HCT116 (cell line): Measurements from ENCODE around the gene LIM2. TPM values are rescaled to one million over a fixed set of nuclear protein-coding genes. Genes with fewer than 3 reads are reported as not detected.

Experiments used
- ATAC-seq: fragments of 200-7000 bp; cut with Tn5 transposase; 2 replicates; pipeline ENCODE4 v1.9.1; 2020; ENCODE audit warnings: mild to moderate bottlenecking, moderate library complexity
- BruUV-seq: library from RNA; stranded (reverse); fragments of 400-500 nt; replicated peaks from 2 replicates; lab custom pipeline; 2021; lab: Mats Ljungman, UMichigan
- CTCF ChIA-PET: fragments of 300-600 bp; sonication (Branson Sonifier 250); formaldehyde crosslinking; loops from one replicate; lab custom pipeline; 2021; ENCODE audit warnings: antibody characterized with exemption; lab: Charles Lee
- POLR2A ChIA-PET: fragments of 300-600, 350-600 bp; sonication (Branson Sonifier 250); formaldehyde crosslinking; loops from one replicate; lab custom pipeline; 2021; ENCODE audit warnings: antibody characterized with exemption; lab: Charles Lee
- RAD21 ChIA-PET, 2 experiments: fragments of 300-600 bp; sonication (Branson Sonifier 250); formaldehyde crosslinking; loops; one replicate each; lab custom pipeline; 2023; ENCODE audit warnings: low total read pairs in 2 of 2; ENCODE audit not compliant: uncharacterized antibody in 2 of 2, unreplicated experiment in 2 of 2, low non-redundant PET in 1 of 2; lab: Charles Lee
- DNase-seq: peaks from one replicate; pipeline ENCODE4 v3.0.0-alpha.2; 2010; ENCODE audit warnings: low read depth, low spot score
- H2AFZ ChIP-seq: fragments of 200-600 bp; shearing (Covaris generic), sonication (generic); 2 replicates; pipeline ENCODE4 v1.6.1; 2017; ENCODE audit warnings: low read depth, mixed run types, mixed read lengths, antibody characterized with exemption, low read length; ENCODE audit not compliant: poor library complexity, severe bottlenecking
- H3K27ac ChIP-seq: 2 replicates; pipeline ENCODE4 v1.5.1; 2012; ENCODE audit warnings: low read depth, low read length
- H3K27me3 ChIP-seq: fragments of 200-600 bp; sonication (generic); 2 replicates; pipeline ENCODE4 v1.6.1; 2016; ENCODE audit warnings: mixed run types, low read length, mixed read lengths; ENCODE audit not compliant: insufficient read depth
- H3K36me3 ChIP-seq, 2 experiments: fragments of 200-500 bp in 1 of 2; fragments of 200-600 bp in 1 of 2; sonication (Bioruptor generic) in 1 of 2; sonication (generic) in 1 of 2; 2 replicates each; pipeline versions ENCODE4 v1.5.1 to v1.6.1; 2014 to 2016; ENCODE audit warnings: low read length in 2 of 2, inconsistent platforms in 1 of 2, mixed read lengths in 1 of 2, mixed run types in 1 of 2; ENCODE audit not compliant: insufficient read depth in 2 of 2, control insufficient read depth in 1 of 2
- H3K4me1 ChIP-seq, 2 experiments: fragments of 200-600 bp in 1 of 2; sonication (generic) in 1 of 2; 2 replicates each; pipeline versions ENCODE4 v1.5.1 to v1.6.1; 2012 to 2017; ENCODE audit warnings: low read length in 2 of 2, inconsistent platforms in 1 of 2, mild to moderate bottlenecking in 1 of 2, mixed read lengths in 1 of 2, mixed run types in 1 of 2, moderate library complexity in 1 of 2; ENCODE audit not compliant: insufficient read depth in 2 of 2, control insufficient read depth in 1 of 2
- H3K4me2 ChIP-seq: fragments of 200-600 bp; sonication (generic); 2 replicates; pipeline ENCODE4 v1.6.1; 2017; ENCODE audit warnings: mixed run types, low read length, mixed read lengths
- H3K4me3 ChIP-seq, 2 experiments: fragments of 200-600 bp in 1 of 2; sonication (generic) in 1 of 2; replicated peaks in 1 of 2; 2 replicates each; pipeline ENCODE4 v1.5.1; 2011 to 2016; ENCODE audit warnings: low read length in 2 of 2, control low read depth in 1 of 2, low read depth in 1 of 2, mild to moderate bottlenecking in 1 of 2, mixed read lengths in 1 of 2, mixed run types in 1 of 2
- H3K79me2 ChIP-seq: fragments of 200-600 bp; sonication (generic); 2 replicates; pipeline ENCODE4 v1.6.1; 2017; ENCODE audit warnings: mild to moderate bottlenecking, mixed run types, low read length, moderate library complexity, mixed read lengths; ENCODE audit not compliant: insufficient read depth
- H3K9ac ChIP-seq: fragments of 200-600 bp; sonication (generic); 2 replicates; pipeline ENCODE4 v1.6.1; 2016; ENCODE audit warnings: low read length, mixed read lengths
- H3K9me2 ChIP-seq: fragments of 200-600 bp; sonication (generic), shearing (Covaris generic); 2 replicates; pipeline ENCODE4 v1.6.1; 2017; ENCODE audit warnings: mixed run types, mild to moderate bottlenecking, moderate library complexity; ENCODE audit not compliant: insufficient read depth
- H3K9me3 ChIP-seq, 2 experiments: fragments of 200-500 bp in 1 of 2; fragments of 200-600 bp in 1 of 2; sonication (Bioruptor generic) in 1 of 2; sonication (generic) in 1 of 2; 2 replicates each; pipeline ENCODE4 v1.6.1; 2014 to 2017; ENCODE audit warnings: low read length in 2 of 2, mixed read lengths in 2 of 2, inconsistent platforms in 1 of 2, low read depth in 1 of 2, mild to moderate bottlenecking in 1 of 2, mixed run types in 1 of 2, moderate library complexity in 1 of 2; ENCODE audit not compliant: control insufficient read depth in 1 of 2, insufficient read depth in 1 of 2
- H4K20me1 ChIP-seq: fragments of 200-600 bp; sonication (generic), shearing (Covaris generic); 2 replicates; pipeline ENCODE4 v1.6.1; 2017; ENCODE audit warnings: mixed run types, mild to moderate bottlenecking, moderate library complexity; ENCODE audit not compliant: insufficient read depth
- CBX3 ChIP-seq: IDR thresholded peaks from 2 replicates; pipeline ENCODE4 v1.6.1; 2012; ENCODE audit warnings: low read depth
- ELF1 ChIP-seq: IDR thresholded peaks from 2 replicates; pipeline ENCODE4 v1.6.1; 2012; ENCODE audit warnings: low read depth, borderline replicate concordance
- EZH2 ChIP-seq: fragments of 200-600 bp; sonication (generic); IDR thresholded peaks from 2 replicates; pipeline ENCODE4 v1.6.1; 2017; ENCODE audit warnings: antibody characterized with exemption, mixed run types
- FOSL1 ChIP-seq: IDR thresholded peaks from 2 replicates; pipeline ENCODE4 v1.6.1; 2012; ENCODE audit warnings: low read depth
- JUND ChIP-seq: IDR thresholded peaks from 2 replicates; pipeline ENCODE4 v1.6.1; 2012
- POLR2AphosphoS5 ChIP-seq: IDR thresholded peaks from 2 replicates; pipeline ENCODE4 v1.6.1; 2011; ENCODE audit warnings: mild to moderate bottlenecking, low read depth, low read length, moderate library complexity
- SIN3A ChIP-seq: IDR thresholded peaks from 2 replicates; pipeline ENCODE4 v1.6.1; 2012; ENCODE audit warnings: low read depth
- TCF7L2 ChIP-seq: IDR thresholded peaks from 2 replicates; pipeline ENCODE4 v1.7.0; 2011; ENCODE audit warnings: borderline replicate concordance, inconsistent platforms; ENCODE audit not compliant: insufficient read depth, insufficient read length; ENCODE audit errors: extremely low read depth
- YY1 ChIP-seq: IDR thresholded peaks from 2 replicates; pipeline ENCODE4 v1.6.1; 2011; ENCODE audit warnings: low read length, low read depth, moderate library complexity, mild to moderate bottlenecking; ENCODE audit not compliant: insufficient replicate concordance; ENCODE audit errors: extremely low read depth
- ZFX ChIP-seq: fragments of 450-650 bp; IDR thresholded peaks from 2 replicates; pipeline ENCODE4 v1.6.1; 2017
- ZNF274 ChIP-seq: fragments of 200-500 bp; sonication (Bioruptor generic); IDR thresholded peaks from 2 replicates; pipeline ENCODE4 v1.6.1; 2014; ENCODE audit warnings: mild to moderate bottlenecking, low read depth, low read length, inconsistent platforms
- intact Hi-C: fragments of 100-400 bp; cut with micrococcal nuclease; formaldehyde crosslinking; loops from 2 replicates; pipeline ENCODE4 v1.10.0; 2022
- total RNA-seq: library from RNA; stranded (reverse); gene quantifications from one replicate; pipeline ENCODE4 v1.2.1, GENCODE V29; 2021; ENCODE audit not compliant: unreplicated experiment
- TF ChIP-seq, protein P1 (sequence below): IDR thresholded peaks from 2 replicates; pipeline ENCODE4 v1.6.1; 2012; ENCODE audit warnings: low read depth
- TF ChIP-seq, protein P2 (sequence below), 3 experiments: fragments of 200-600 bp in 1 of 3; sonication (generic) in 1 of 3; IDR thresholded peaks in 2 of 3; conservative IDR thresholded peaks in 1 of 3; 2 replicates each; pipeline ENCODE4 v1.5.1; 2012 to 2017; ENCODE audit warnings: low read depth in 2 of 3, low read length in 2 of 3, antibody characterized with exemption in 1 of 3, borderline replicate concordance in 1 of 3, control low read depth in 1 of 3, mild to moderate bottlenecking in 1 of 3, mixed read lengths in 1 of 3, mixed run types in 1 of 3, moderate library complexity in 1 of 3; ENCODE audit not compliant: insufficient read depth in 1 of 3
- TF ChIP-seq, protein P3 (sequence below): IDR thresholded peaks from 2 replicates; pipeline ENCODE4 v1.6.1; 2012

The LIM2 gene
- total RNA-seq, 1 experiment from 2014 or later: not detected

DNA sequence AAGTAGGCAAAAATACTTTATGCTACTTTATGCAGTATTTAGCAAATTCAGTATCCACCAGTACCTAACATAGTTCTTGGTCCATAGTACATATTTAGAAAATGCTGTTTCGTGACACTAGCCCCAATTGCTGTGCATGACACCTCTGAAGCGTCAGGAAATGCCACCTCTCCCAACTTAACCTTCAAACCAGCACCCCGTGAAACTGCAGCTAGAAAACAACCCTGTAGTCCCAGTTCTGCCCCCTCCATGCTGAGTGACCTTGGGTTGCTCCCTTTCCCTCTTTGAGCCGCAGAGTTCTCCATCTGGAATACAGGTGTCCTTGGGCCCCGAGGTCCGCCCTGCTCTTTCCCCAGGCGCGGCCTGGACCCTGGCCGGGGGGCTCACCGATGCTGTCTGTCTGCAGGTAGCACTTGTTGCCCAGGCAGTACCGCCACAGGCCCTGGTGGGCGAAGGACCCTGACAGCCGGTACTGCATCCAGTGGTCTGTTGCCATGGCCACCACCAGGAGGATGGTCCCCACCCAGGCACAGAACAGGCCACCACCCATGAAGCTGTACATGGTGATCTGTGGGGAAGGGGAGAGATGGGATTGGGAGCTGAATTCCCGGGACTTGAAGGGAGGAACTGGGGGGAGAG lies 773 bp downstream of the LIM2 start:
- H3K4me3 ChIP-seq: no peak overlapping the region
- no peaks in the 10 kb centered on the region for H3K27me3 ChIP-seq
- no peaks in the 10 kb centered on the region for H3K4me1 ChIP-seq
- no peaks in the 10 kb centered on the region for H3K36me3 ChIP-seq
- RAD21 ChIA-PET: no interaction called here
- no peak overlapping the region for H3K9ac ChIP-seq
- CTCF ChIA-PET: no interaction called here
- BruUV-seq: no TSS peak
- no peak overlapping the region for H2AFZ ChIP-seq
- no peaks in the 10 kb centered on the region for H3K9me2 ChIP-seq
- TF ChIP-seq JUND (no peak), POLR2AphosphoS5 (no peak), ELF1 (no peak), CBX3 (no peak), ZNF274 (no peak), EZH2 (no peak), ZFX (no peak), YY1 (no peak), TCF7L2 (no peak), SIN3A (no peak), FOSL1 (no peak)
- TF ChIP-seq, protein P1, sequence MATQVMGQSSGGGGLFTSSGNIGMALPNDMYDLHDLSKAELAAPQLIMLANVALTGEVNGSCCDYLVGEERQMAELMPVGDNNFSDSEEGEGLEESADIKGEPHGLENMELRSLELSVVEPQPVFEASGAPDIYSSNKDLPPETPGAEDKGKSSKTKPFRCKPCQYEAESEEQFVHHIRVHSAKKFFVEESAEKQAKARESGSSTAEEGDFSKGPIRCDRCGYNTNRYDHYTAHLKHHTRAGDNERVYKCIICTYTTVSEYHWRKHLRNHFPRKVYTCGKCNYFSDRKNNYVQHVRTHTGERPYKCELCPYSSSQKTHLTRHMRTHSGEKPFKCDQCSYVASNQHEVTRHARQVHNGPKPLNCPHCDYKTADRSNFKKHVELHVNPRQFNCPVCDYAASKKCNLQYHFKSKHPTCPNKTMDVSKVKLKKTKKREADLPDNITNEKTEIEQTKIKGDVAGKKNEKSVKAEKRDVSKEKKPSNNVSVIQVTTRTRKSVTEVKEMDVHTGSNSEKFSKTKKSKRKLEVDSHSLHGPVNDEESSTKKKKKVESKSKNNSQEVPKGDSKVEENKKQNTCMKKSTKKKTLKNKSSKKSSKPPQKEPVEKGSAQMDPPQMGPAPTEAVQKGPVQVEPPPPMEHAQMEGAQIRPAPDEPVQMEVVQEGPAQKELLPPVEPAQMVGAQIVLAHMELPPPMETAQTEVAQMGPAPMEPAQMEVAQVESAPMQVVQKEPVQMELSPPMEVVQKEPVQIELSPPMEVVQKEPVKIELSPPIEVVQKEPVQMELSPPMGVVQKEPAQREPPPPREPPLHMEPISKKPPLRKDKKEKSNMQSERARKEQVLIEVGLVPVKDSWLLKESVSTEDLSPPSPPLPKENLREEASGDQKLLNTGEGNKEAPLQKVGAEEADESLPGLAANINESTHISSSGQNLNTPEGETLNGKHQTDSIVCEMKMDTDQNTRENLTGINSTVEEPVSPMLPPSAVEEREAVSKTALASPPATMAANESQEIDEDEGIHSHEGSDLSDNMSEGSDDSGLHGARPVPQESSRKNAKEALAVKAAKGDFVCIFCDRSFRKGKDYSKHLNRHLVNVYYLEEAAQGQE: no peak
- TF ChIP-seq, protein P2, sequence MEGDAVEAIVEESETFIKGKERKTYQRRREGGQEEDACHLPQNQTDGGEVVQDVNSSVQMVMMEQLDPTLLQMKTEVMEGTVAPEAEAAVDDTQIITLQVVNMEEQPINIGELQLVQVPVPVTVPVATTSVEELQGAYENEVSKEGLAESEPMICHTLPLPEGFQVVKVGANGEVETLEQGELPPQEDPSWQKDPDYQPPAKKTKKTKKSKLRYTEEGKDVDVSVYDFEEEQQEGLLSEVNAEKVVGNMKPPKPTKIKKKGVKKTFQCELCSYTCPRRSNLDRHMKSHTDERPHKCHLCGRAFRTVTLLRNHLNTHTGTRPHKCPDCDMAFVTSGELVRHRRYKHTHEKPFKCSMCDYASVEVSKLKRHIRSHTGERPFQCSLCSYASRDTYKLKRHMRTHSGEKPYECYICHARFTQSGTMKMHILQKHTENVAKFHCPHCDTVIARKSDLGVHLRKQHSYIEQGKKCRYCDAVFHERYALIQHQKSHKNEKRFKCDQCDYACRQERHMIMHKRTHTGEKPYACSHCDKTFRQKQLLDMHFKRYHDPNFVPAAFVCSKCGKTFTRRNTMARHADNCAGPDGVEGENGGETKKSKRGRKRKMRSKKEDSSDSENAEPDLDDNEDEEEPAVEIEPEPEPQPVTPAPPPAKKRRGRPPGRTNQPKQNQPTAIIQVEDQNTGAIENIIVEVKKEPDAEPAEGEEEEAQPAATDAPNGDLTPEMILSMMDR (IDR thresholded peaks at IDR 0.05 in 2 of 3, conservative IDR thresholded peaks at IDR 0.05 in 1 of 3; ENCODE audit: borderline replicate concordance in 1 of 3, insufficient read depth in 1 of 3, low read depth in 2 of 3, low read length in 2 of 3): no peak
- TF ChIP-seq, protein P3, sequence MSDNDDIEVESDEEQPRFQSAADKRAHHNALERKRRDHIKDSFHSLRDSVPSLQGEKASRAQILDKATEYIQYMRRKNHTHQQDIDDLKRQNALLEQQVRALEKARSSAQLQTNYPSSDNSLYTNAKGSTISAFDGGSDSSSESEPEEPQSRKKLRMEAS: no peak
- TF ChIP-seq, all 23 proteins: peak for 0
- DNase-seq (no peak), ATAC-seq (no peak)
- POLR2A ChIA-PET: no interaction called here
- H4K20me1 ChIP-seq: no peaks in the 10 kb centered on the region
- H3K27ac ChIP-seq: no peak overlapping the region
- no peak overlapping the region for H3K4me2 ChIP-seq
- intact Hi-C loops: no loop called here
- no peaks in the 10 kb centered on the region for H3K79me2 ChIP-seq
- H3K9me3 ChIP-seq: no peaks in the 10 kb centered on the region
